ENCODE results near the gene THRSP.

GRCh38 chr11:78072455-78072854, 8.8 kb downstream of the THRSP start:
- TF ChIP-seq, protein P1, sequence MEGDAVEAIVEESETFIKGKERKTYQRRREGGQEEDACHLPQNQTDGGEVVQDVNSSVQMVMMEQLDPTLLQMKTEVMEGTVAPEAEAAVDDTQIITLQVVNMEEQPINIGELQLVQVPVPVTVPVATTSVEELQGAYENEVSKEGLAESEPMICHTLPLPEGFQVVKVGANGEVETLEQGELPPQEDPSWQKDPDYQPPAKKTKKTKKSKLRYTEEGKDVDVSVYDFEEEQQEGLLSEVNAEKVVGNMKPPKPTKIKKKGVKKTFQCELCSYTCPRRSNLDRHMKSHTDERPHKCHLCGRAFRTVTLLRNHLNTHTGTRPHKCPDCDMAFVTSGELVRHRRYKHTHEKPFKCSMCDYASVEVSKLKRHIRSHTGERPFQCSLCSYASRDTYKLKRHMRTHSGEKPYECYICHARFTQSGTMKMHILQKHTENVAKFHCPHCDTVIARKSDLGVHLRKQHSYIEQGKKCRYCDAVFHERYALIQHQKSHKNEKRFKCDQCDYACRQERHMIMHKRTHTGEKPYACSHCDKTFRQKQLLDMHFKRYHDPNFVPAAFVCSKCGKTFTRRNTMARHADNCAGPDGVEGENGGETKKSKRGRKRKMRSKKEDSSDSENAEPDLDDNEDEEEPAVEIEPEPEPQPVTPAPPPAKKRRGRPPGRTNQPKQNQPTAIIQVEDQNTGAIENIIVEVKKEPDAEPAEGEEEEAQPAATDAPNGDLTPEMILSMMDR (conservative IDR thresholded peaks at IDR 0.05) = no peak
- TF ChIP-seq EZH2 (IDR thresholded peaks at IDR 0.05; ENCODE audit: low read depth) = no peak

Data from PC-9 (cell line).